Left lung (tissue), 10 donors: ENCODE results near the gene KRTAP5-3. TPM values are rescaled to one million over a fixed set of nuclear protein-coding genes. Genes with fewer than 3 reads are reported as not detected.
"Not testable (repeated sequence)": the region's sequence is repeated elsewhere in the genome, so short reads cannot be mapped to it uniquely, and the experiment has no call there.

Experiments used
- ATAC-seq: fragments of 200-7000 bp; cut with Tn5 transposase; one replicate; pipeline ENCODE4 v1.9.1; 2020; ENCODE audit warnings: moderate library complexity
- DNase-seq, 4 donors: peaks; one replicate each; pipeline ENCODE4 v3.0.0-alpha.2; 2013 to 2020
- H3K27ac ChIP-seq, 2 donors: fragments of 200-600 bp; sonication (generic) in 1 of 2; one replicate each; pipeline versions ENCODE4 v1.5.0 to v1.8.0; 2020 to 2021
- H3K27me3 ChIP-seq, 2 donors: fragments of 200-600 bp; sonication (generic) in 1 of 2; one replicate each; pipeline versions ENCODE4 v1.5.0 to v1.8.0; 2020 to 2021
- H3K36me3 ChIP-seq, 2 donors: fragments of 200-600 bp; sonication (generic) in 1 of 2; one replicate each; pipeline versions ENCODE4 v1.5.0 to v1.8.0; 2020 to 2021
- H3K4me1 ChIP-seq, 2 donors: fragments of 200-600 bp; one replicate each; pipeline ENCODE4 v1.8.0; 2021
- H3K4me3 ChIP-seq, 2 donors: fragments of 200-600 bp; sonication (generic) in 1 of 2; one replicate each; pipeline versions ENCODE4 v1.5.0 to v1.8.0; 2020 to 2021; ENCODE audit warnings: mild to moderate bottlenecking in 1 of 2
- H3K9me3 ChIP-seq, 2 donors: fragments of 200-600 bp; sonication (generic) in 1 of 2; one replicate each; pipeline versions ENCODE4 v1.5.0 to v1.8.0; 2020 to 2021
- intact Hi-C, 2 donors: fragments of 100-400 bp; cut with DNase I; formaldehyde crosslinking; loops; one replicate each; pipeline versions ENCODE4 v1.11.2 to v1.14.2; 2022
- polyA plus RNA-seq, 6 donors: library from polyadenylated mRNA; unstranded; fragments of 120-200 nt; gene quantifications; one replicate each; pipeline ENCODE4 v1.2.1, GENCODE V29; 2013; ENCODE audit not compliant: insufficient read length in 6 of 6
- total RNA-seq, 2 donors: library from RNA; stranded (reverse); fragmentation: NEBNext Ultra II Directional; extraction: Animal tissue kit (Norgen Biotek cat#: 25700); gene quantifications; one replicate each; pipeline ENCODE4 v1.2.1, GENCODE V29; 2021
- TF ChIP-seq, protein P1 (sequence below), 2 donors: fragments of 200-600 bp; sonication (generic) in 1 of 2; IDR thresholded peaks; one replicate each; pipeline versions ENCODE4 v1.5.0 to v1.8.0; 2021; ENCODE audit warnings: antibody characterized with exemption in 2 of 2
- donor health status: DM: no; HTN: yes; CAD: no.
- donor health status: DM: no; HTN: no; CAD: no.

Gene KRTAP5-3
- total and polyA plus RNA-seq, 8 donors: not detected

DNA sequence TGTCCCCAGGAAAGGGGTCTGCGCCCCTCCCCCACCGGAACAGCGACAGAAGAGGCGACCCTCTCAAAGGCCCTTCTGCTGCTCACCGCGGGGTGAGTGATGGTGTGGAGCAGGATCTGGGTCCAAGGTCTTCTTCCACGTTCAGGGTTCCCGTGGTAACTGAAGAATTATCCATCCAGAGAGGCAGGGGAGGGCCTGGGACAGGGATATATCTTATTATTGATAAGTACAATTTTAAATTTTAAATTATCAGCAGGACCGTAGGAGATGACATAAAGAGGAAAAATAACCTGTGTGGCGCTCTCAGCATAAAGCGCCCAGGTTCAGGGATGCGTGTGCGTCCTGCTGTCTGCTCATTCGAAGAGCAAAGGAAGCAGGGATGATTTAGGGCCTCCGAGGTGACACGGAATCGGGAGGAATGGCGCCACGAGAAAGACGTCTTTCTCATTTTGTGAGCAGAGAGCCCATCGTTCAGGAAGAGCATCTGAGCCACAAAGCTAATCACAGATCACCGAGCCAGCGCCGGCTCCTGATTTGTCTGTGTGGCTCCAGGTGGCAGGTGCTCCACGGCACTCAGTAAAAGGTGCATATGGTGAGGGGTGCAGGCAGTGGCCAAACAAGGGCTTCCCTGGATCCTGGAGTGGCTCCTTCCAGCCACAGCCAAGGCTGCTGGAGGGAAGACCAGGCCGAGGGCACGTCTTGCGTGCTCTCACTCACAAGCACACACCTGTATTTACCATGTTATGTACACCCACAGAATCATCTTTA, 40.6 kb upstream of the KRTAP5-3 start:
- H3K27me3 ChIP-seq: peaks cover 0 to 25% of the 10 kb centered on the region in 2 donors
- no peak overlapping the region for H3K27ac ChIP-seq
- DNase-seq (no peak), ATAC-seq (no peak)
- intact Hi-C loops: no loop called here
- H3K4me3 ChIP-seq: no peak overlapping the region
- TF ChIP-seq, protein P1, sequence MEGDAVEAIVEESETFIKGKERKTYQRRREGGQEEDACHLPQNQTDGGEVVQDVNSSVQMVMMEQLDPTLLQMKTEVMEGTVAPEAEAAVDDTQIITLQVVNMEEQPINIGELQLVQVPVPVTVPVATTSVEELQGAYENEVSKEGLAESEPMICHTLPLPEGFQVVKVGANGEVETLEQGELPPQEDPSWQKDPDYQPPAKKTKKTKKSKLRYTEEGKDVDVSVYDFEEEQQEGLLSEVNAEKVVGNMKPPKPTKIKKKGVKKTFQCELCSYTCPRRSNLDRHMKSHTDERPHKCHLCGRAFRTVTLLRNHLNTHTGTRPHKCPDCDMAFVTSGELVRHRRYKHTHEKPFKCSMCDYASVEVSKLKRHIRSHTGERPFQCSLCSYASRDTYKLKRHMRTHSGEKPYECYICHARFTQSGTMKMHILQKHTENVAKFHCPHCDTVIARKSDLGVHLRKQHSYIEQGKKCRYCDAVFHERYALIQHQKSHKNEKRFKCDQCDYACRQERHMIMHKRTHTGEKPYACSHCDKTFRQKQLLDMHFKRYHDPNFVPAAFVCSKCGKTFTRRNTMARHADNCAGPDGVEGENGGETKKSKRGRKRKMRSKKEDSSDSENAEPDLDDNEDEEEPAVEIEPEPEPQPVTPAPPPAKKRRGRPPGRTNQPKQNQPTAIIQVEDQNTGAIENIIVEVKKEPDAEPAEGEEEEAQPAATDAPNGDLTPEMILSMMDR (IDR thresholded peaks at IDR 0.05): no peak
- H3K36me3 ChIP-seq: no peaks in the 10 kb centered on the region
- H3K9me3 ChIP-seq: no peaks in the 10 kb centered on the region
- peaks cover 0 to 5% of the 10 kb centered on the region in 2 donors for H3K4me1 ChIP-seq

DNA sequence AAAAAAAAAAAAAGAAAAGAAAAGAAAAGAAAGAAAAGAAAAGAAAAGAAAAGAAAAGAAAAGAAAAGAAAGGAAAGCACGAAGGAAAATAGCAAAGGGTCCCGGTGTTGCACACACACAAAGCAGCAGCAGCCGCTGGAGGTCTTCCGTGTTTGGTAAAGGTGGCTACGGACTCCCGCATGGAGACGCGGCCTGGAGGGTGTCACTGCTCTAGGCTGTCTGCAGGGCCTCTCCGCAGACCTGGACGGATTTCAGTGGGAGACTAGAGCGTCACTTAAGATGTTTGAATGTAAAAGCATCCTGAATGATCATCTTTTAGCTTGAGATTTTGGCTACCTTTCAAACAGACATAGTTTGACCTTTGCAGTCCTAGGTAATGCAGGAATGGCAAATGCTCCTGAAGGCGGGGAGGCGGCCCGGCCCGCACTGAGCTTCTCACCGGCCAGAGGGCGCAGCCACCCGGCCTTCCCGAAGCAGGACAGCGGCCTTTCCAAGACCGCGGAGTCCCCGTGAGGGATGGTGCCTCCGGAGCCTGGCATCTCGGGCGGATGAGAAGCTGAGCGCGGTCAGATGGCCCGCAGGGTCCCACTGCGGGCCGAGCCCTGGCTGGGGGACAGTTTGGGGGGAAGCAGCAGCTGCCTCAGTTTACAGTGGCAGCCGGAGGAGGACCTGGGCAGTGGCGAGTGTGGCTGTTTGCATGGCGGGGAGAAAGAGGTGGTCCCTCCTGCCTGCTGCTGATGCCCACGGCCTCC, 39.8 kb upstream of the KRTAP5-3 start:
- H3K4me3 ChIP-seq: no peak overlapping the region
- H3K36me3 ChIP-seq: no peaks in the 10 kb centered on the region
- DNase-seq: peak in 1 of 4 donors; percentile 73
- ATAC-seq: no peak
- no peak overlapping the region for H3K27ac ChIP-seq
- TF ChIP-seq, protein P1 (IDR thresholded peaks at IDR 0.05): no peak
- H3K9me3 ChIP-seq: no peaks in the 10 kb centered on the region
- peaks cover 0 to 5% of the 10 kb centered on the region in 2 donors for H3K4me1 ChIP-seq
- intact Hi-C loops: no loop called here
- peaks cover 0 to 22% of the 10 kb centered on the region in 2 donors for H3K27me3 ChIP-seq

- H3K4me1 ChIP-seq, ATAC-seq, H3K36me3 ChIP-seq, H3K9me3 ChIP-seq, H3K4me3 ChIP-seq, intact Hi-C loops, H3K27ac ChIP-seq, DNase-seq: not testable (repeated sequence)
- H3K27me3 ChIP-seq: peaks cover 0 to 22% of the 10 kb centered on the region in 2 donors
These were observed 38.3 kb upstream of the KRTAP5-3 start for GRCh38 chr11:1646540-1646939.

DNA sequence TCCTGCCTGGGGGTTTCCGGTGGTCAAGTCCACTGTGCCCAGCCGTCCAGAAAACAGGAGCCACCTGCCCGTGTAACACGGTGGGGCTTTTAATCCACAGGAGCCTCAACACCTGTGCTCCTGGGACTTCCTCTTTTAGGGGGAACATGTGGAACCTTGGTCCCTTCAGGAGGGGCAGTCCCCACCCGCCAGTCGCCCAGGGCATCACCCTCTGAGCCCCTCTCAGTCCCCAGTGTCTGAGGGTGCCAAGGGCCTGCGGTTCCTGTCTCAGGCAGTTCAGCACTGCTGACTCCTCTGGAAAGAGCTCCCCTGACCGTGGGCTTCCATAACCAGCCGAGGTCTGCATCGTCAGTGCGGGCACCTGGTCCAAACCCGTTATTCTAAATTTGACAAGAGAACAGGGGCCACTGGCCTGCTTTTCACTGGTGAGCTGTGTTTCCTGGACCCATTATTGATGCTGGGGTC, 37.1 kb upstream of the KRTAP5-3 start:
- H3K9me3 ChIP-seq: no peaks in the 10 kb centered on the region
- TF ChIP-seq, protein P1 (IDR thresholded peaks at IDR 0.05): no peak
- no peak overlapping the region for H3K27ac ChIP-seq
- no peak overlapping the region for H3K4me3 ChIP-seq
- ATAC-seq (no peak), DNase-seq (peak in 1 of 4 donors; percentile 44)
- no peaks in the 10 kb centered on the region for H3K36me3 ChIP-seq
- H3K4me1 ChIP-seq: peaks cover 0 to 2% of the 10 kb centered on the region in 2 donors
- intact Hi-C loops: no loop called here
- peaks cover 0 to 30% of the 10 kb centered on the region in 2 donors for H3K27me3 ChIP-seq

DNA sequence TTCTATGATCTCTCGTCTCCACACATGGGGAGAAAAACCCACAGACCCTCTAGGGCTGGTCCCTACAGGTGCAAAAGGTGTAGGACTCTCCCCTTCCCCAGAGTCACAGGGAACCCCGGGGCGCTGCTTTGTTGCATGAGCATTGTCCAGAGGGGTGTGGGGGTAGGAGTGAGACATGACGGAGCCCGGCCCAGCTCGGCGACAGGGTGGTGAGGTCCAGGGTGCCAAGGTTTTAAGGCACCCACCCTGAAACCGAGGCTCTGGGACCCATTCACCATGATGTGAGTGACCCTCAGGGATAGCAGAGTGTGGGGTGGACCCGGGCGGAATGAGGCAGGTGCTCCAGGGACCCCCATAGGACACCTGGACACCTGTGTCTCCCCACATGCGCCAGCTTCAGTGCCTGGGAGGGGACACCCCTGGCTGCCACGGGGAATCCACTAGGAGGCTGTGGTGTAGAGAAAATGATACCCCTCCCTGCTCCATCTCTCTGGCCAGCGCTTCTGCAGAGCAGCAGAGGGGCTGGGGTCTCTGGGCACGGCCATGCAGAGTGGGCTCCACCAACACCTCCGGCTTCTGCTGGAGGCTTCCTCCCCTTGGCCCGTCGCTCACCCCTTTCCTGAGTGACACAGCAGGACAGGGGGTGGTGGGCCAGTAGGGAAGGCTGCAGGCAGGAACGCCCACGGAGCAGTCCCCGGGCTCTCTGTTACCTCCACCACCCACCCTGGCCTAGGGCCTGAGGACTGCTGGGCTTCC, 36.5 kb upstream of the KRTAP5-3 start:
- intact Hi-C loops: no loop called here
- TF ChIP-seq, protein P1 (IDR thresholded peaks at IDR 0.05): no peak
- no peak for ATAC-seq
- Histone ChIP-seq H3K27ac (no peak overlapping the region), H3K27me3 (peaks cover 0 to 37% of the 10 kb centered on the region in 2 donors), H3K4me1 (peaks cover 0 to 8% of the 10 kb centered on the region in 2 donors), H3K9me3 (no peaks in the 10 kb centered on the region), H3K36me3 (no peaks in the 10 kb centered on the region), H3K4me3 (no peak overlapping the region)
- peak in 1 of 4 donors; percentile 59 for DNase-seq
